PFSK-1 (cell line): ENCODE measurements around the gene CYP26C1.

Experiments
- FOXP2 ChIP-seq: optimal IDR thresholded peaks from 2 replicates; pipeline ENCODE3; 2011; ENCODE audit warnings: borderline replicate concordance, control low read depth, inconsistent platforms; ENCODE audit not compliant: insufficient read depth; ENCODE audit errors: extremely low read length, extremely low read depth
- POLR2AphosphoS5 ChIP-seq: IDR thresholded peaks from 2 replicates; pipeline ENCODE4 v1.6.1; 2012; ENCODE audit warnings: low read depth, mild to moderate bottlenecking, control low read depth, low read length, moderate library complexity
- SIN3A ChIP-seq: IDR thresholded peaks from 2 replicates; pipeline ENCODE4 v1.6.1; 2012; ENCODE audit warnings: mild to moderate bottlenecking, low read length, moderate library complexity, borderline replicate concordance; ENCODE audit not compliant: insufficient read depth
- TAF1 ChIP-seq: IDR thresholded peaks from 2 replicates; pipeline ENCODE4 v1.6.1; 2012; ENCODE audit warnings: low read length, control low read depth, borderline replicate concordance; ENCODE audit not compliant: insufficient read depth
- TF ChIP-seq, protein P1 (sequence below), 2 experiments: IDR thresholded peaks; 2 replicates each; pipeline versions ENCODE4 v1.6.1 to v1.8.0; 2011 to 2012; ENCODE audit warnings: low read depth in 2 of 2, low read length in 2 of 2, control low read depth in 1 of 2, inconsistent platforms in 1 of 2, mild to moderate bottlenecking in 1 of 2, moderate library complexity in 1 of 2; ENCODE audit not compliant: insufficient read depth in 1 of 2

CYP26C1 gene

DNA sequence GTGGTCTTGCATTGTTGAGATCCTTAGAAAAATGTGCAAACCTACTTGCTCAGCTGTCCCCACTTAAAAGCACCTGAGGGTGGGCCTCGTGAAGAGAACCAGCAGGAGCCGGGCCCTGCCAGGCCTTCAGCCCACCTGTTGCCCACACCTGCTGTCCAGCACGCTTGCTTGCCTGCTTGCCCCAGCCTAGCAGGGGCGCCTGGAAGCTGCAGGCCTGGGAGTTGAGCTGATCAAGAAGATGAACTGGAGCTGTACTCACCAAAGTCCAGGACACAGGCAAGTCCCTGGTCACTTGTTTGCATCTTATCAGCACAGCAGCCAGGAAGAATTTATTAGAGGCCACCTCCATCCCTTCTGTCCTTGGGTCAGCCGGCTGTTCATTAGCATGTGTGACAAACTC is 36.3 kb downstream of the CYP26C1 start:
- TF ChIP-seq, protein P1, sequence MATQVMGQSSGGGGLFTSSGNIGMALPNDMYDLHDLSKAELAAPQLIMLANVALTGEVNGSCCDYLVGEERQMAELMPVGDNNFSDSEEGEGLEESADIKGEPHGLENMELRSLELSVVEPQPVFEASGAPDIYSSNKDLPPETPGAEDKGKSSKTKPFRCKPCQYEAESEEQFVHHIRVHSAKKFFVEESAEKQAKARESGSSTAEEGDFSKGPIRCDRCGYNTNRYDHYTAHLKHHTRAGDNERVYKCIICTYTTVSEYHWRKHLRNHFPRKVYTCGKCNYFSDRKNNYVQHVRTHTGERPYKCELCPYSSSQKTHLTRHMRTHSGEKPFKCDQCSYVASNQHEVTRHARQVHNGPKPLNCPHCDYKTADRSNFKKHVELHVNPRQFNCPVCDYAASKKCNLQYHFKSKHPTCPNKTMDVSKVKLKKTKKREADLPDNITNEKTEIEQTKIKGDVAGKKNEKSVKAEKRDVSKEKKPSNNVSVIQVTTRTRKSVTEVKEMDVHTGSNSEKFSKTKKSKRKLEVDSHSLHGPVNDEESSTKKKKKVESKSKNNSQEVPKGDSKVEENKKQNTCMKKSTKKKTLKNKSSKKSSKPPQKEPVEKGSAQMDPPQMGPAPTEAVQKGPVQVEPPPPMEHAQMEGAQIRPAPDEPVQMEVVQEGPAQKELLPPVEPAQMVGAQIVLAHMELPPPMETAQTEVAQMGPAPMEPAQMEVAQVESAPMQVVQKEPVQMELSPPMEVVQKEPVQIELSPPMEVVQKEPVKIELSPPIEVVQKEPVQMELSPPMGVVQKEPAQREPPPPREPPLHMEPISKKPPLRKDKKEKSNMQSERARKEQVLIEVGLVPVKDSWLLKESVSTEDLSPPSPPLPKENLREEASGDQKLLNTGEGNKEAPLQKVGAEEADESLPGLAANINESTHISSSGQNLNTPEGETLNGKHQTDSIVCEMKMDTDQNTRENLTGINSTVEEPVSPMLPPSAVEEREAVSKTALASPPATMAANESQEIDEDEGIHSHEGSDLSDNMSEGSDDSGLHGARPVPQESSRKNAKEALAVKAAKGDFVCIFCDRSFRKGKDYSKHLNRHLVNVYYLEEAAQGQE (IDR thresholded peaks at IDR 0.05; ENCODE audit: insufficient read depth in 1 of 2, low read depth in 2 of 2, low read length in 2 of 2): no peak
- TF ChIP-seq POLR2AphosphoS5 (no peak), TAF1 (no peak), SIN3A (no peak), FOXP2 (no peak)

DNA sequence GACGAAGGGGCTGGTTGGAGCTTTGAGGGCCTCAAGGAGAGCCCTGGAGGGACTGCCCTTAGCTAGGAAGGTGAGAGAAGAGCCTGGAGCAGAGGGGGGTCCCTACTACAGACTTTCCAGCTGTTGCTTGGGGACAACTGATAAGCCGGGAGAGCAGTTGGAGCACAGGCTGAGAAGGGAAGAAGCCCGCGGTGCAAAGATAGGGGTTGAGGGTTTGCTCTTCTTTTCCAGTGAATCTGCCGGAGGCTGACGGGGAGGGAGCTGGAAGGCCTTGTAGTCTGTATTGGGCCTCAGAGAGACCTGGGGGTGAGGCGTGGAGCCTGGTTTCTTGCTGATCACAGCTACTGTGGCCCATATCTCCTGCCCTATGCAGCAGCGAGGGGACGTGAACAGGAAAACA is 36.8 kb downstream of the CYP26C1 start:
- TF ChIP-seq FOXP2 (no peak), TAF1 (no peak), SIN3A (no peak), POLR2AphosphoS5 (no peak)
- TF ChIP-seq, protein P1 (IDR thresholded peaks at IDR 0.05; ENCODE audit: insufficient read depth in 1 of 2, low read depth in 2 of 2, low read length in 2 of 2): no peak

DNA sequence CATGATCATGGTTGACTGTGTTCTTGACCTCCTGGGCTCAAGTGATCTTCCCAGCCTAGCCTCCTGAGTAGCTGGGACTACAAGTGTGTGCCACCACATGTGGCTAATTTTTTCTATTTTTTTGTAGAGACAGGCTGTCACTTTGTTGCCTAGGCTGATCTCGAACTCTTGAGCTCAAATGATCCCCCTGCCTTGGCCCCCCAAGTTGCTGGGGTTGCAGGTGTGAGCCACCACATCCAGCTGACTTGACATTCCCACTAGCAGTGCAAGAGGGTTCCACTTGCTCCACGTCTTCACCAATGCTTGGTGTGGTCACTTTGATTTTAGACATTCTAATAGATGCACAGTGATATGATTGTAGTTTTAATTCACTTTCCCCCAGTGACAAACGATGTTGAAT is 38.2 kb downstream of the CYP26C1 start:
- TF ChIP-seq, protein P1 (IDR thresholded peaks at IDR 0.05; ENCODE audit: insufficient read depth in 1 of 2, low read depth in 2 of 2, low read length in 2 of 2): no peak
- TF ChIP-seq SIN3A (no peak), FOXP2 (no peak), TAF1 (no peak), POLR2AphosphoS5 (no peak)

DNA sequence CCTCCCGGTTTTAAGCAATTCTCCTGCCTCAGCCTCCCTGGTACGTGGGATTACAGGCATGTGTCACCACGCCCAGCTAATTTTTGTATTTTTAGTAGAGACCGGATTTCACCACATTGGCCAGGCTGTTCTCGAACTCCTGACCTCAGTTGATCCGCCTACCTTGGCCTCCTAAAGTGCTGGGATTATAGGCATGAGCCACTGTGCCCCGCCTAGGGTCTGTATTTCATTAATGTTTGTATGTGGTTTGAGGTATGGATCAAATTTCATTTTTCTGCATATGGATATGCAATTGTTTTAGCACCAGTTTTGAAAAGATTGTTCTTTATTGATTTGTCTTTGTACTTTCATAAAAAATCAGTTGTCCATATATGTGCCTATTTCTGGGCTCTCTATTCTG is 39.1 kb downstream of the CYP26C1 start:
- TF ChIP-seq, protein P1 (IDR thresholded peaks at IDR 0.05; ENCODE audit: insufficient read depth in 1 of 2, low read depth in 2 of 2, low read length in 2 of 2): no peak
- TF ChIP-seq FOXP2 (no peak), SIN3A (no peak), POLR2AphosphoS5 (no peak)

DNA sequence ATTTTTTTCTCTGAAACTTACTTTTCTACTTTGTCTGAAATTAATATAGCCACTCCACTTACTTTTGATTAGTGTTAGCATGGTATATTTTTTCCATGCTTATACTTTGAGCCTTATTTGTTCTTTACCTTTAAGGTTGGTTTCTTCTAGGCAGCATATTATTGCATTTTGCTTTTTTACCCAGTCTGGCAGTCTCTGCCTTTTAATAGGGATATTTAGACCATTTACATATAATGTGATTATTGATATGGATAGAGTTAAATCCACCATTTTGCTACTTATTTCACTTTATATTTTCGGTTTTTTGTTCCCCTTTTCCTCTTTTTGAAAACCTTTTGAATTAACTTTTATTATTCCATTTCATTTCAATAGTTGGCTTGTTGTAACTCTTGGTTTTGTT is 43.4 kb downstream of the CYP26C1 start:
- TF ChIP-seq POLR2AphosphoS5 (no peak), SIN3A (no peak), TAF1 (no peak), FOXP2 (no peak)
- TF ChIP-seq, protein P1 (IDR thresholded peaks at IDR 0.05; ENCODE audit: insufficient read depth in 1 of 2, low read depth in 2 of 2, low read length in 2 of 2): no peak
